Measurements from ENCODE around the gene SLC16A9.

GRCh38 chr10:59628456-59628855, 81.2 kb downstream of the SLC16A9 start:
- TF ChIP-seq EZH2 (IDR thresholded peaks at IDR 0.05; ENCODE audit: borderline replicate concordance, low read length): no peak
- TF ChIP-seq, protein P1, sequence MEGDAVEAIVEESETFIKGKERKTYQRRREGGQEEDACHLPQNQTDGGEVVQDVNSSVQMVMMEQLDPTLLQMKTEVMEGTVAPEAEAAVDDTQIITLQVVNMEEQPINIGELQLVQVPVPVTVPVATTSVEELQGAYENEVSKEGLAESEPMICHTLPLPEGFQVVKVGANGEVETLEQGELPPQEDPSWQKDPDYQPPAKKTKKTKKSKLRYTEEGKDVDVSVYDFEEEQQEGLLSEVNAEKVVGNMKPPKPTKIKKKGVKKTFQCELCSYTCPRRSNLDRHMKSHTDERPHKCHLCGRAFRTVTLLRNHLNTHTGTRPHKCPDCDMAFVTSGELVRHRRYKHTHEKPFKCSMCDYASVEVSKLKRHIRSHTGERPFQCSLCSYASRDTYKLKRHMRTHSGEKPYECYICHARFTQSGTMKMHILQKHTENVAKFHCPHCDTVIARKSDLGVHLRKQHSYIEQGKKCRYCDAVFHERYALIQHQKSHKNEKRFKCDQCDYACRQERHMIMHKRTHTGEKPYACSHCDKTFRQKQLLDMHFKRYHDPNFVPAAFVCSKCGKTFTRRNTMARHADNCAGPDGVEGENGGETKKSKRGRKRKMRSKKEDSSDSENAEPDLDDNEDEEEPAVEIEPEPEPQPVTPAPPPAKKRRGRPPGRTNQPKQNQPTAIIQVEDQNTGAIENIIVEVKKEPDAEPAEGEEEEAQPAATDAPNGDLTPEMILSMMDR (IDR thresholded peaks at IDR 0.05; ENCODE audit: low read length): no peak
